Esophagus squamous epithelium (tissue), 4 donors: ENCODE measurements around the gene UQCC2.

Experiments used
- CTCF ChIP-seq, 6 experiments: fragments of 450-650 bp in 4 of 6; fragments of 200-600 bp in 2 of 6; sonication (generic) in 2 of 6; IDR thresholded peaks; one replicate each; pipeline ENCODE4 v1.5.1; 2016 to 2019; ENCODE audit warnings: antibody characterized with exemption in 6 of 6, mild to moderate bottlenecking in 4 of 6, moderate library complexity in 4 of 6
- POLR2A ChIP-seq, 4 donors: fragments of 450-650 bp; IDR thresholded peaks; one replicate each; pipeline ENCODE4 v1.6.1; 2017; ENCODE audit warnings: antibody characterized with exemption in 4 of 4, mild to moderate bottlenecking in 4 of 4, moderate library complexity in 3 of 4

- TF ChIP-seq CTCF (IDR thresholded peaks at IDR 0.05) (no peak), POLR2A (IDR thresholded peaks at IDR 0.05) (no peak)
Observed at GRCh38 chr6:33689148-33689494, 22.4 kb downstream of the UQCC2 start.
